Gastrocnemius medialis (tissue), 4 donors: ENCODE measurements around the gene FRMD4B.

Experiments
- POLR2A ChIP-seq, 2 donors: fragments of 450-650 bp; IDR thresholded peaks; one replicate each; pipeline ENCODE4 v1.6.1; 2017; ENCODE audit warnings: antibody characterized with exemption in 2 of 2, mild to moderate bottlenecking in 2 of 2, moderate library complexity in 2 of 2
- TF ChIP-seq, protein P1 (sequence below), 5 experiments: fragments of 450-650 bp in 3 of 5; fragments of 200-600 bp in 2 of 5; sonication (generic) in 2 of 5; IDR thresholded peaks in 4 of 5; conservative IDR thresholded peaks in 1 of 5; 1 replicate in 4 of 5; 2 replicates in 1 of 5; pipeline ENCODE4 v1.5.1; 2016 to 2019; ENCODE audit warnings: antibody characterized with exemption in 5 of 5, mild to moderate bottlenecking in 3 of 5, moderate library complexity in 3 of 5

DNA sequence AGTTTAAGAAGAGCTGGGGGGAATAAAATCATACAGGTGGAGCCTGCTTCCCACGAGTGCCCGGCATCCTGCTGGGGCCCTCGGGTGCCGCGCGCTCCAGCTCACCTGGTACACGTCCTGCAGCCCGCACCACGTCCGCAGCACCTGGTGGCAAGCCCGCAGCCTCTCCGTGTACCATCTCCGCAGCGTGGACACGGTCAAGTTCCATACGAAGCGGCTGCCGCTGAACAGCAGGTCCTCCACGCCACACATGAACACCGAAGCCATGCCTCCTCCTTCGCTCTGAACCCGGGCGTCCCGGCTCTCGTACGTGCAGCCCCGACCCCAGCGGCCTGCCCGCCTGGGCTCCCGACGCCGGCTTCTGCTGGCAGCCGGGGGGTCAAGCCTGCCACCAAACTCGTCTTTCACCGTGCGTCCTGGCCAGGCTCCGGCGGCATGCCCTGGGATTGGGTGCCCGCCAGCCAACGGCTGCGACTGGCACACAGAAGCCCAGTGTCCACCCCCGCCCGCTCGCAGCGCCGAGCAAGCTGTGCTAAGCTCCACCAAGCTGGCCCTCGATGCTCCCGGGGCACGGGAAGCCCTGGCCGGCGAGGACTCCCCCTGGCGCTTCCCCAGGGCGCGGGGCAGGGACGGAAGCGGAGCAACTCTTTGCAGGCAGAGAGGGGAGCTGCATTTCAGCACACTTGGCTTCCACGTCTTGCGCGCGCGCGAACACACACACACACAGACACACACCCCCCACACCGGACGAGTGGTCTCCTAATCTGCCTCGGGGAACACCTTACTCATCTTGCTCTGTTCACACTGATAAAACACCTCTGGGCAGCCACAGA lies at the start of gene FRMD4B:
- TF ChIP-seq, protein P1, sequence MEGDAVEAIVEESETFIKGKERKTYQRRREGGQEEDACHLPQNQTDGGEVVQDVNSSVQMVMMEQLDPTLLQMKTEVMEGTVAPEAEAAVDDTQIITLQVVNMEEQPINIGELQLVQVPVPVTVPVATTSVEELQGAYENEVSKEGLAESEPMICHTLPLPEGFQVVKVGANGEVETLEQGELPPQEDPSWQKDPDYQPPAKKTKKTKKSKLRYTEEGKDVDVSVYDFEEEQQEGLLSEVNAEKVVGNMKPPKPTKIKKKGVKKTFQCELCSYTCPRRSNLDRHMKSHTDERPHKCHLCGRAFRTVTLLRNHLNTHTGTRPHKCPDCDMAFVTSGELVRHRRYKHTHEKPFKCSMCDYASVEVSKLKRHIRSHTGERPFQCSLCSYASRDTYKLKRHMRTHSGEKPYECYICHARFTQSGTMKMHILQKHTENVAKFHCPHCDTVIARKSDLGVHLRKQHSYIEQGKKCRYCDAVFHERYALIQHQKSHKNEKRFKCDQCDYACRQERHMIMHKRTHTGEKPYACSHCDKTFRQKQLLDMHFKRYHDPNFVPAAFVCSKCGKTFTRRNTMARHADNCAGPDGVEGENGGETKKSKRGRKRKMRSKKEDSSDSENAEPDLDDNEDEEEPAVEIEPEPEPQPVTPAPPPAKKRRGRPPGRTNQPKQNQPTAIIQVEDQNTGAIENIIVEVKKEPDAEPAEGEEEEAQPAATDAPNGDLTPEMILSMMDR (IDR thresholded peaks at IDR 0.05 in 4 of 5, conservative IDR thresholded peaks at IDR 0.05 in 1 of 5) = peak in 1 of 5 experiments; percentile 21
- TF ChIP-seq POLR2A (IDR thresholded peaks at IDR 0.05) = no peak
